Ovary (tissue), 9 donors: ENCODE data around the gene SLC51B. TPM values are rescaled to one million over a fixed set of nuclear protein-coding genes. Genes with fewer than 3 reads are reported as not detected.

Experiments
- DNase-seq, 5 donors: peaks; one replicate each; pipeline ENCODE4 v3.0.0-alpha.2; 2019 to 2020
- H3K27ac ChIP-seq, 2 donors: fragments of 200-600 bp; one replicate each; pipeline versions ENCODE4 v1.5.1 to v1.8.0; 2019 to 2022
- H3K27me3 ChIP-seq: fragments of 200-600 bp; one replicate; pipeline ENCODE4 v1.8.0; 2022
- H3K36me3 ChIP-seq: fragments of 200-600 bp; sonication (generic); one replicate; pipeline ENCODE4 v1.5.1; 2019
- H3K4me1 ChIP-seq: one replicate; pipeline ENCODE4 v1.8.1; 2013; ENCODE audit warnings: mild to moderate bottlenecking, moderate library complexity; ENCODE audit not compliant: insufficient read depth
- H3K4me3 ChIP-seq: fragments of 200-600 bp; sonication (generic); one replicate; pipeline ENCODE4 v1.5.1; 2017
- H3K9me3 ChIP-seq, 2 donors: fragments of 200-600 bp in 1 of 2; sonication (generic) in 1 of 2; one replicate each; pipeline versions ENCODE4 v1.5.1 to v1.8.1; 2013 to 2019; ENCODE audit warnings: mild to moderate bottlenecking in 1 of 2, moderate library complexity in 1 of 2
- EP300 ChIP-seq: sonication (generic); formaldehyde crosslinking; IDR thresholded peaks from one replicate; pipeline ENCODE4 v1.6.1; 2017; ENCODE audit warnings: antibody characterized with exemption
- POLR2A ChIP-seq: fragments of 450-650 bp; IDR thresholded peaks from one replicate; pipeline ENCODE4 v1.6.1; 2017; ENCODE audit warnings: antibody characterized with exemption, mild to moderate bottlenecking, moderate library complexity
- WGBS, 3 donors: extraction: QIAGEN DNeasy Blood & Tissue Kit in 1 of 3; methylation state at CpG; one replicate each; pipeline versions ENCODE4 v1.1.5 to v1.1.7; 2013 to 2017; 5-methylcytosine and 5-hydroxymethylcytosine counted together
- intact Hi-C, 4 donors: fragments of 100-400 bp; cut with DNase I; formaldehyde crosslinking; loops; one replicate each; pipeline versions ENCODE4 v1.11.0 to v1.15.1; 2022 to 2023
- polyA plus RNA-seq, 2 donors: library from polyadenylated mRNA; stranded (reverse); fragments of 200-250 nt in 1 of 2; fragments of 350-450 nt in 1 of 2; fragmentation: Illumina TruSeq in 1 of 2; extraction: RNeasy Lipid Tissue Mini Kit (QIAGEN cat#74804) in 1 of 2; gene quantifications; one replicate each; pipeline ENCODE4 v1.2.3, GENCODE V29; 2013 to 2014
- total RNA-seq, 7 donors: library from RNA; depleted of rRNA in 2 of 7; stranded (reverse); fragments of >200 nt in 2 of 7; fragmentation: NEBNext Ultra II Directional in 3 of 7; extraction: Animal tissue kit (Norgen Biotek cat#: 25700) in 3 of 7; gene quantifications; one replicate each; pipeline versions ENCODE4 v1.1.0 to v1.2.4, GENCODE V29; 2016 to 2023
- TF ChIP-seq, protein P1 (sequence below), 3 donors: fragments of 450-650 bp in 2 of 3; fragments of 200-600 bp in 1 of 3; IDR thresholded peaks; one replicate each; pipeline versions ENCODE4 v1.5.1 to v1.8.0; 2016 to 2022; ENCODE audit warnings: antibody characterized with exemption in 3 of 3, mild to moderate bottlenecking in 1 of 3
- donor health status: DM: no; HTN: no; CAD: no; lungs with moderate emphysema.
- donor health status: DM: no; HTN: no; CAD: no.
- donor health status: Bipolar disorder and iron deficiency.
- donor health status: DM: yes; HTN: yes; CAD: no.
- donor health status: DM: no; HTN: no; CAD: no.
- donor health status: DM: yes; HTN: yes; CAD: no.

SLC51B gene
- total and polyA plus RNA-seq, 9 donors, result 0.22 to 0.31 (median 0.27) TPM; not detected in 6

DNA sequence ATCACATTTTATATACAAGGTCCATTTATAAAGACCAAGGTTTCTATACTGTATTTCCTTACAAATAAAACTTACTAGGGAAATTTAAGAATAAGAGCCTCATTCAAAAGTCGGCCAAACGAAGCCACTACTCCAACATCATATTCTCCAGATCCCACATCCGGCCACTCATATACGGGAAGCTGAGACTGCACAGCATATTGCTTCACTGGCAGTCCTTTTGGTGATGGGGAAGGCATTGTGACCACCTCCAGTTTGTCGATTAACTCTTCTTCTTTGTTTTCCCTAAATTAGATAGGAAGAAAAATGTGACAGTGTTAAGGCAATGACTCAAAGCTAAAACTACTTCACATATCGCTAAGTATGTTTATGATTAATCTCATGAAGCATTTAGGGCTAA is 18.4 kb upstream of the SLC51B start:
- WGBS, 3 donors, result 87 to 91% (median 89%) methylated on average over 6 of the region's 6 CpGs
- H3K36me3 ChIP-seq, result no peaks in the 10 kb centered on the region
- H3K4me1 ChIP-seq, result peaks cover 5% of the 10 kb centered on the region
- H3K27me3 ChIP-seq, result no peaks in the 10 kb centered on the region
- intact Hi-C loops, result no loop called here
- no peak overlapping the region for H3K27ac ChIP-seq
- no peaks in the 10 kb centered on the region for H3K9me3 ChIP-seq
- TF ChIP-seq, protein P1, sequence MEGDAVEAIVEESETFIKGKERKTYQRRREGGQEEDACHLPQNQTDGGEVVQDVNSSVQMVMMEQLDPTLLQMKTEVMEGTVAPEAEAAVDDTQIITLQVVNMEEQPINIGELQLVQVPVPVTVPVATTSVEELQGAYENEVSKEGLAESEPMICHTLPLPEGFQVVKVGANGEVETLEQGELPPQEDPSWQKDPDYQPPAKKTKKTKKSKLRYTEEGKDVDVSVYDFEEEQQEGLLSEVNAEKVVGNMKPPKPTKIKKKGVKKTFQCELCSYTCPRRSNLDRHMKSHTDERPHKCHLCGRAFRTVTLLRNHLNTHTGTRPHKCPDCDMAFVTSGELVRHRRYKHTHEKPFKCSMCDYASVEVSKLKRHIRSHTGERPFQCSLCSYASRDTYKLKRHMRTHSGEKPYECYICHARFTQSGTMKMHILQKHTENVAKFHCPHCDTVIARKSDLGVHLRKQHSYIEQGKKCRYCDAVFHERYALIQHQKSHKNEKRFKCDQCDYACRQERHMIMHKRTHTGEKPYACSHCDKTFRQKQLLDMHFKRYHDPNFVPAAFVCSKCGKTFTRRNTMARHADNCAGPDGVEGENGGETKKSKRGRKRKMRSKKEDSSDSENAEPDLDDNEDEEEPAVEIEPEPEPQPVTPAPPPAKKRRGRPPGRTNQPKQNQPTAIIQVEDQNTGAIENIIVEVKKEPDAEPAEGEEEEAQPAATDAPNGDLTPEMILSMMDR (IDR thresholded peaks at IDR 0.05), result no peak
- TF ChIP-seq EP300, result no peak
- no peak for TF ChIP-seq POLR2A
- no peak overlapping the region for H3K4me3 ChIP-seq
- DNase-seq, result no peak

- TF ChIP-seq, protein P1 (IDR thresholded peaks at IDR 0.05), result no peak
- no peak for TF ChIP-seq POLR2A
- TF ChIP-seq EP300, result no peak
- no peak for DNase-seq
- Histone ChIP-seq H3K4me3 (no peak overlapping the region), H3K36me3 (no peaks in the 10 kb centered on the region), H3K9me3 (no peaks in the 10 kb centered on the region), H3K27me3 (no peaks in the 10 kb centered on the region), H3K4me1 (peaks cover 5% of the 10 kb centered on the region), H3K27ac (no peak overlapping the region)
- WGBS, 3 donors, result 76 to 92% (median 84%) methylated on average over 1 of the region's 1 CpG
- intact Hi-C loops, result no loop called here
Observed at GRCh38 chr15:65027593-65027992, 17.6 kb upstream of the SLC51B start.

DNA sequence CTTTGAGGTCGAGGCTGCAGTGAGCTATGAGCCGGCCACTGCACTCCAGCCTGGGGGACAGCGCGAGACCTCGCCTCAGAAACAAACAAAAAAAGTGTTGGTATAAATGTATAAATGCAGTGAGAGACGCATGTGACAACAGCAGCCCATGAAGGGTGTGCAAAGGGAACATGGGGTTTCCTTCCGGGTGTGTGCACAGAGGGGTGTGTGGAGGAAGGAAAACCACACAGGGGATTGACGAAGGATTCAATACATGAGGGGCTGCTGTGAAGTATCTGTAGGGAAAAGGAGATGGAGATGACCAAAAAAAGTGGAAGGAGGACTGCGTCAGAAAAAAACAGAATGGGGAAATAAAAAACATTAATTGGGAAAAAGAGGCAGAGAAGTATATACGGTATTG is 16.8 kb upstream of the SLC51B start:
- TF ChIP-seq, protein P1 (IDR thresholded peaks at IDR 0.05), result no peak
- TF ChIP-seq EP300 (no peak), POLR2A (no peak)
- 45 to 57% (median 45%) methylated on average over 10 of the region's 10 CpGs for WGBS, 3 donors
- no peaks in the 10 kb centered on the region for H3K9me3 ChIP-seq
- no peaks in the 10 kb centered on the region for H3K27me3 ChIP-seq
- no peak overlapping the region for H3K27ac ChIP-seq
- intact Hi-C loops, result no loop called here
- no peak for DNase-seq
- no peaks in the 10 kb centered on the region for H3K36me3 ChIP-seq
- peak overlapping the region; percentile 83 for H3K4me3 ChIP-seq
- H3K4me1 ChIP-seq, result peaks cover 5% of the 10 kb centered on the region

GRCh38 chr15:65028921-65029735 is 16.1 kb upstream of the SLC51B start, which contains the start of gene MTFMT:
MTFMT (minus strand) TSS chr15:65029639; CDS start chr15:65029613, 26 bp downstream.
- Histone ChIP-seq H3K9me3 (no peaks in the 10 kb centered on the region), H3K4me3 (peak within 1 kb of the TSS; percentile 83), H3K27ac (peak within 1 kb of the TSS; percentile 33 to 52), H3K27me3 (no peaks in the 10 kb centered on the region), H3K4me1 (peaks cover 5% of the 10 kb centered on the region), H3K36me3 (no peaks in the 10 kb centered on the region)
- intact Hi-C loops, result no loop called here
- WGBS, 3 donors, result 1% methylated on average over 42 to 73 of the region's 73 CpGs
- peak; percentile 93 to 97 (median 96) for DNase-seq
- TF ChIP-seq EP300 (no peak), POLR2A (peak; percentile 91)
- TF ChIP-seq, protein P1 (IDR thresholded peaks at IDR 0.05), result peak in 1 of 3 donors; percentile 14
